Measurements from ENCODE around the gene AGBL5.

- no peak for TF ChIP-seq EZH2 (IDR thresholded peaks at IDR 0.05)
- no peak for TF ChIP-seq POLR2AphosphoS5 (IDR thresholded peaks at IDR 0.05; ENCODE audit: borderline replicate concordance, low read depth, low read length)
- TF ChIP-seq FOXP2 (optimal IDR thresholded peaks at IDR 0.05; ENCODE audit: control extremely low read depth, extremely low read length, insufficient read depth), result no peak
Observed at GRCh38 chr2:27019931-27020855, 31.3 kb upstream of the AGBL5 start.

Measured in SK-N-MC (cell line).